H9 (cell line): ENCODE measurements around the gene TIGD2. TPM values are rescaled to one million over a fixed set of nuclear protein-coding genes. Genes with fewer than 3 reads are reported as not detected.

Experiments used
- DNase-seq: peaks from one replicate; pipeline ENCODE4 v3.0.0-alpha.2; 2017
- H2AFZ ChIP-seq: one replicate; pipeline ENCODE4 v1.6.1; 2013; ENCODE audit warnings: mild to moderate bottlenecking, low read length, control low read depth, moderate library complexity
- H2AK5ac ChIP-seq: 2 replicates; pipeline ENCODE4 v1.6.1; 2013; ENCODE audit warnings: low read length, control low read depth, mixed read lengths; ENCODE audit not compliant: insufficient read length
- H2BK120ac ChIP-seq: one replicate; pipeline ENCODE4 v1.6.1; 2013; ENCODE audit warnings: low read depth, mild to moderate bottlenecking, low read length, control low read depth, inconsistent platforms; ENCODE audit not compliant: poor library complexity, severe bottlenecking
- H2BK12ac ChIP-seq: 2 replicates; pipeline ENCODE4 v1.6.1; 2013; ENCODE audit warnings: low read length, control low read depth, mixed read lengths, low read depth; ENCODE audit not compliant: insufficient read length
- H2BK15ac ChIP-seq: 2 replicates; pipeline ENCODE4 v1.6.1; 2013; ENCODE audit warnings: low read depth, low read length, control low read depth
- H2BK20ac ChIP-seq: one replicate; pipeline ENCODE4 v1.6.1; 2013; ENCODE audit warnings: low read depth, mild to moderate bottlenecking, low read length, control low read depth, inconsistent platforms; ENCODE audit not compliant: poor library complexity, severe bottlenecking
- H2BK5ac ChIP-seq: 2 replicates; pipeline ENCODE4 v1.6.1; 2013; ENCODE audit warnings: low read length, control low read depth, mixed read lengths; ENCODE audit not compliant: insufficient read length
- H3K14ac ChIP-seq: 2 replicates; pipeline ENCODE4 v1.6.1; 2013; ENCODE audit warnings: low read length, control low read depth; ENCODE audit not compliant: insufficient read depth
- H3K18ac ChIP-seq: 2 replicates; pipeline ENCODE4 v1.6.1; 2013; ENCODE audit warnings: low read depth, mild to moderate bottlenecking, mixed read lengths, low read length, control low read depth; ENCODE audit not compliant: insufficient read length
- H3K23ac ChIP-seq: 2 replicates; pipeline ENCODE4 v1.6.1; 2013; ENCODE audit warnings: low read length, control low read depth, mixed read lengths, low read depth; ENCODE audit not compliant: insufficient read length
- H3K23me2 ChIP-seq: 2 replicates; pipeline ENCODE4 v1.6.1; 2013; ENCODE audit warnings: low read depth, mild to moderate bottlenecking, mixed read lengths, low read length, control low read depth; ENCODE audit not compliant: insufficient read length, poor library complexity, severe bottlenecking
- H3K27ac ChIP-seq: 2 replicates; pipeline ENCODE4 v1.5.1; 2013; ENCODE audit warnings: low read length, control low read depth, mixed read lengths, low read depth; ENCODE audit not compliant: insufficient read length
- H3K27me3 ChIP-seq: 2 replicates; pipeline ENCODE4 v1.6.1; 2013; ENCODE audit warnings: low read length, control low read depth, inconsistent platforms; ENCODE audit not compliant: insufficient read depth
- H3K4ac ChIP-seq: 2 replicates; pipeline ENCODE4 v1.6.1; 2013; ENCODE audit warnings: low read depth, mild to moderate bottlenecking, control low read depth, inconsistent platforms, low read length, moderate library complexity
- H3K4me1 ChIP-seq: 2 replicates; pipeline ENCODE4 v1.6.1; 2013; ENCODE audit warnings: low read length, control low read depth, inconsistent platforms; ENCODE audit not compliant: insufficient read depth
- H3K4me2 ChIP-seq: 2 replicates; pipeline ENCODE4 v1.6.1; 2013; ENCODE audit warnings: low read length, control low read depth, mixed read lengths; ENCODE audit not compliant: insufficient read length, insufficient read depth
- H3K56ac ChIP-seq: 2 replicates; pipeline ENCODE4 v1.6.1; 2013; ENCODE audit warnings: low read depth, mild to moderate bottlenecking, mixed read lengths, low read length, control low read depth; ENCODE audit not compliant: insufficient read length
- H3K79me1 ChIP-seq: 2 replicates; pipeline ENCODE4 v1.6.1; 2013; ENCODE audit warnings: low read depth, mild to moderate bottlenecking, moderate library complexity, low read length, control low read depth, inconsistent platforms; ENCODE audit not compliant: insufficient read depth, poor library complexity, severe bottlenecking
- H3K79me2 ChIP-seq: 2 replicates; pipeline ENCODE4 v1.6.1; 2013; ENCODE audit warnings: low read length, control low read depth, inconsistent platforms; ENCODE audit not compliant: insufficient read depth
- H3K9ac ChIP-seq: 2 replicates; pipeline ENCODE4 v1.6.1; 2013; ENCODE audit warnings: low read length, control low read depth, mixed read lengths; ENCODE audit not compliant: insufficient read length; ENCODE audit errors: extremely low read depth
- H3K9me3 ChIP-seq: one replicate; pipeline ENCODE4 v1.6.1; 2013; ENCODE audit warnings: low read depth, low read length, inconsistent platforms; ENCODE audit not compliant: control insufficient read depth
- H3T11ph ChIP-seq: one replicate; pipeline ENCODE4 v1.6.1; 2013; ENCODE audit warnings: mild to moderate bottlenecking, low read length, control low read depth, inconsistent platforms
- H4K20me1 ChIP-seq: one replicate; pipeline ENCODE4 v1.6.1; 2013; ENCODE audit not compliant: control insufficient read depth, insufficient read length, insufficient read depth
- H4K5ac ChIP-seq: 2 replicates; pipeline ENCODE4 v1.6.1; 2013; ENCODE audit warnings: low read depth, mild to moderate bottlenecking, mixed read lengths, low read length, control low read depth; ENCODE audit not compliant: insufficient read length
- H4K8ac ChIP-seq: replicated peaks from 2 replicates; pipeline ENCODE4 v1.6.1; 2013; ENCODE audit warnings: low read length, control low read depth, mixed read lengths, low read depth; ENCODE audit not compliant: insufficient read length
- H4K91ac ChIP-seq: 2 replicates; pipeline ENCODE4 v1.6.1; 2013; ENCODE audit warnings: low read depth, mild to moderate bottlenecking, moderate library complexity, mixed read lengths, low read length, control low read depth; ENCODE audit not compliant: insufficient read length
- H3K27ac Mint-ChIP-seq, 3 experiments: 2 replicates in 2 of 3; 3 replicates in 1 of 3; pipeline ENCODE4 v1.8.0; 2020 to 2021; ENCODE audit warnings: mixed read lengths in 3 of 3, mild to moderate bottlenecking in 1 of 3, moderate library complexity in 1 of 3
- H3K27me3 Mint-ChIP-seq: 2 replicates; pipeline ENCODE4 v1.8.0; 2021; ENCODE audit warnings: low read depth, mild to moderate bottlenecking, moderate library complexity, mixed read lengths
- H3K36me3 Mint-ChIP-seq, 3 experiments: 2 replicates in 2 of 3; 3 replicates in 1 of 3; pipeline ENCODE4 v1.8.0; 2020 to 2021; ENCODE audit warnings: low read depth in 3 of 3, mixed read lengths in 3 of 3; ENCODE audit not compliant: insufficient read depth in 1 of 3
- H3K4me1 Mint-ChIP-seq, 2 experiments: 2 replicates each; pipeline ENCODE4 v1.8.0; 2020; ENCODE audit warnings: mixed read lengths in 2 of 2
- H3K4me3 Mint-ChIP-seq, 2 experiments: 2 replicates in 1 of 2; 3 replicates in 1 of 2; pipeline ENCODE4 v1.8.0; 2020 to 2021; ENCODE audit warnings: mild to moderate bottlenecking in 2 of 2, mixed read lengths in 2 of 2, moderate library complexity in 1 of 2
- H3K9me3 Mint-ChIP-seq, 2 experiments: 2 replicates in 1 of 2; 3 replicates in 1 of 2; pipeline ENCODE4 v1.8.0; 2020; ENCODE audit warnings: mild to moderate bottlenecking in 2 of 2, mixed read lengths in 2 of 2, moderate library complexity in 1 of 2
- CTCF ChIP-seq: fragments of 200-600 bp; sonication (generic); conservative IDR thresholded peaks from 3 replicates; pipeline ENCODE4 v1.8.0; 2021; ENCODE audit warnings: antibody characterized with exemption, mild to moderate bottlenecking
- WGBS: extraction: QIAGEN DNeasy Blood & Tissue Kit; methylation state at CpG from one replicate; pipeline ENCODE4 v1.1.7; 2013; ENCODE audit warnings: missing lambda C conversion rate, low lambda C conversion rate, mixed read lengths; ENCODE audit not compliant: insufficient read length; ENCODE audit errors: extremely low coverage; 5-methylcytosine and 5-hydroxymethylcytosine counted together
- total RNA-seq: library from RNA; stranded (reverse); gene quantifications from 2 replicates; pipeline ENCODE4 v1.2.1, GENCODE V29; 2021

The TIGD2 gene
- total RNA-seq, 1 experiment from 2014 or later, result 10.4 TPM

DNA sequence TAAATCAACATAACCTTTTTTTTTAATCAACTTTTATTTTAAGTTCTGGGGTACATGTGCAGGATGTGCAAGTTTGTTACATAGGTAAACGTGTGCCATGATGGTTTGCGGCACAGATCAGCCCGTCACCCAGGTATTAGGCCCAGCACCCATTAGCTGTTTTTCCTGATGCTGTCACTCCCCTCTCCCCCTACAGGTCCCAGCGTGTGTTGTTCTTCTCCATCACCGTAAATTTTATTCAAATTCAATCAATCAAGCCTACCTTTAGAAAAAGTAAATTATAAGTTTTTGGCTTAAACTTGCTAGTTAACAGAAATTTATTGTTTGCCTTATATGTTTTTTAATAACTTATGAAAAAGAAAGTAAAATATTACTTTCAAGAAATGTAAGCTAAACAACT is 25.9 kb downstream of the TIGD2 start:
- Histone ChIP-seq H2BK12ac (no peak overlapping the region), H3K14ac (no peak overlapping the region), H3K18ac (no peak overlapping the region), H4K5ac (no peak overlapping the region), H3T11ph (no peak overlapping the region), H3K79me2 (no peaks in the 10 kb centered on the region), H3K56ac (no peak overlapping the region), H3K23me2 (no peaks in the 10 kb centered on the region), H2BK120ac (no peak overlapping the region), H2AFZ (no peak overlapping the region), H4K91ac (no peak overlapping the region), H2AK5ac (no peak overlapping the region), H3K4me2 (no peak overlapping the region), H3K4ac (no peak overlapping the region), H4K8ac (no peak overlapping the region), H3K9ac (no peak overlapping the region), H3K27ac (no peak overlapping the region), H3K4me1 (no peaks in the 10 kb centered on the region), H2BK20ac (no peak overlapping the region), H3K27me3 (no peaks in the 10 kb centered on the region), H2BK15ac (no peak overlapping the region), H3K79me1 (no peaks in the 10 kb centered on the region), H3K23ac (no peak overlapping the region), H2BK5ac (no peak overlapping the region), H3K9me3 (no peaks in the 10 kb centered on the region), H4K20me1 (no peaks in the 10 kb centered on the region)
- Mint-ChIP-seq H3K36me3 (no peaks in the 10 kb centered on the region), H3K27me3 (no peaks in the 10 kb centered on the region), H3K4me3 (no peak overlapping the region), H3K9me3 (no peaks in the 10 kb centered on the region), H3K27ac (no peak overlapping the region), H3K4me1 (peaks cover 8 to 16% of the 10 kb centered on the region in 2 experiments)
- peak; percentile 53; the same call in 2 of the 3 replicates for TF ChIP-seq CTCF
- no CpG with 5 or more reads among the region's 5 CpGs for WGBS
- DNase-seq, result no peak
